Lung (tissue), 12 donors: ENCODE data around the gene PLXNA2. TPM values are rescaled to one million over a fixed set of nuclear protein-coding genes. Genes with fewer than 3 reads are reported as not detected.
A peak's percentile ranks its signal among the peaks of the same experiment; 100 is the strongest.

Source experiments
- ATAC-seq: fragments of 200-7000 bp; cut with Tn5 transposase; one replicate; pipeline ENCODE4 v1.9.1; 2020; ENCODE audit warnings: moderate number of reproducible peaks; ENCODE audit not compliant: insufficient read depth, low FRiP score
- DNase-seq, 3 donors: peaks; one replicate each; pipeline ENCODE4 v3.0.0-alpha.2; 2013 to 2017
- H3K27ac ChIP-seq, 2 donors: one replicate each; pipeline ENCODE4 v1.5.1; 2013; ENCODE audit warnings: mild to moderate bottlenecking in 2 of 2, moderate library complexity in 2 of 2, control low read depth in 1 of 2, inconsistent platforms in 1 of 2, low read depth in 1 of 2, low read length in 1 of 2
- H3K27me3 ChIP-seq, 3 donors: one replicate each; pipeline ENCODE4 v1.5.1; 2013; ENCODE audit warnings: low read length in 2 of 3; ENCODE audit not compliant: control insufficient read depth in 3 of 3, insufficient read depth in 3 of 3
- H3K36me3 ChIP-seq, 4 donors: one replicate each; pipeline ENCODE4 v1.5.1; 2013; ENCODE audit warnings: low read length in 4 of 4, mild to moderate bottlenecking in 1 of 4, moderate library complexity in 1 of 4; ENCODE audit not compliant: control insufficient read depth in 4 of 4, insufficient read depth in 4 of 4
- H3K4me1 ChIP-seq, 5 donors: one replicate each; pipeline ENCODE4 v1.5.1; 2013; ENCODE audit warnings: low read length in 5 of 5, mild to moderate bottlenecking in 2 of 5, moderate library complexity in 1 of 5; ENCODE audit not compliant: control insufficient read depth in 5 of 5, insufficient read depth in 5 of 5
- H3K4me3 ChIP-seq: one replicate; pipeline ENCODE4 v1.5.1; 2013; ENCODE audit warnings: mild to moderate bottlenecking, control low read depth, moderate library complexity
- H3K9ac ChIP-seq, 2 donors: one replicate each; pipeline ENCODE4 v1.5.1; 2013; ENCODE audit warnings: low read length in 2 of 2, control low read depth in 1 of 2; ENCODE audit not compliant: insufficient read depth in 1 of 2
- H3K9me3 ChIP-seq, 4 donors: one replicate each; pipeline ENCODE4 v1.5.1; 2013; ENCODE audit warnings: low read length in 3 of 4, mild to moderate bottlenecking in 1 of 4, moderate library complexity in 1 of 4; ENCODE audit not compliant: control insufficient read depth in 4 of 4, insufficient read depth in 3 of 4
- WGBS, 2 donors: extraction: QIAGEN DNeasy Blood & Tissue Kit; methylation state at CpG; one replicate each; pipeline ENCODE4 v1.1.7; 2013; 5-methylcytosine and 5-hydroxymethylcytosine counted together
- polyA plus RNA-seq, 2 donors: library from polyadenylated mRNA; stranded (reverse); fragments of 200-250 nt; gene quantifications; one replicate each; pipeline ENCODE4 v1.2.1, GENCODE V29; 2013
- total RNA-seq, 2 donors: library from RNA; depleted of rRNA in 1 of 2; stranded (reverse); fragments of >200 nt in 1 of 2; gene quantifications; one replicate each; pipeline ENCODE4 v1.2.1, GENCODE V29; 2014 to 2021
- TF ChIP-seq, protein P1 (sequence below): IDR thresholded peaks from 2 replicates; pipeline ENCODE4 v1.5.1; 2012; ENCODE audit warnings: mild to moderate bottlenecking; ENCODE audit errors: control extremely low read depth, extremely low read depth
- donor health status: control.
- donor health status: control.
- donor health status: Bipolar disorder and iron deficiency.
- donor health status: healthy.
- donor health status: DM: yes; HTN: yes; CAD: no.

PLXNA2 gene
- total and polyA plus RNA-seq, 4 donors: 13.2 to 118 (median 32.6) TPM

DNA sequence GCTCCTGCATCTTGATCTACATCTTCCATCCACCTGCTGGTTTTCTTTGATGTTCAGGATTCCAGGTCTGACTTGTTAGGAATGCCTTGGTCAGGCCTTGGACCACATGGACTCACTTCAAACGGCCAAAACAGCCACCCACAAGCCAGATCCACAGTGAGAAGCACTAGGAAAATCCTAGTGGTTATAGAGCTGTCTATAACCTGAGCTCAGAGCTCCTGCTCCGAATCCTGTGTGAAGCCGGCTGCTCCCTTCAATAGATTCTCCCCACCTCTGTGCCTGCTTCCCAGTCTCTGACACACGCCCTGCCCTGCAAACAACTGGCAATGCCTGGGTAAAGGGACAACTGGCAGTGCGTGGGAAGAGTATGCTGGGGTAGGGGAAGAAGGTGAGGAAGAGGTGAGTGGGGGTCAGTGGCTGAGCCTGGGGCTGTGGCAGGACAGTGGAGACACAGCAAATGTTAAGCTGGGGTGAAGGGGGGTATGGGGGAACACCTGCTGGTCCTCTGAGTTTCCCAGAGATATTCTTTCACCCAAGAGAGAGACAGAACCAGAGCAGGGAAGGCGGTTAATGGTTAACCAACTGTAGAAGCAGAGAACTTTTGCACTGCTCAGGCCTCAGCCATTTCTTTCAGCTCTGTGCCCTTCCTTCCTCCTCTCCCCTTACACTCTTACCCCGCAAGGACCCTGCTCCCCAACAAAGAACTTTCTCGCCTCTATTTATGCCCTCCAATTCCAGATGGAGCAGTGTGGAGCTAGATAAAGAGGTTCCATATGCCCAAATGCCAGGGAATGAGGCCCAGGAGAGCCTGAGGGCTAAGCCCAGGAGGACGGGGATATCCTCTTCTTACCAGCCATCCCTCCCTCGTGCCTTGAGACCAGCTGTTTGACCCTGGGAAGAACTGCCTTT, 4.5 kb downstream of the PLXNA2 start:
- WGBS, 2 donors: 54 to 72% methylated on average over 10 of the region's 10 CpGs

DNA sequence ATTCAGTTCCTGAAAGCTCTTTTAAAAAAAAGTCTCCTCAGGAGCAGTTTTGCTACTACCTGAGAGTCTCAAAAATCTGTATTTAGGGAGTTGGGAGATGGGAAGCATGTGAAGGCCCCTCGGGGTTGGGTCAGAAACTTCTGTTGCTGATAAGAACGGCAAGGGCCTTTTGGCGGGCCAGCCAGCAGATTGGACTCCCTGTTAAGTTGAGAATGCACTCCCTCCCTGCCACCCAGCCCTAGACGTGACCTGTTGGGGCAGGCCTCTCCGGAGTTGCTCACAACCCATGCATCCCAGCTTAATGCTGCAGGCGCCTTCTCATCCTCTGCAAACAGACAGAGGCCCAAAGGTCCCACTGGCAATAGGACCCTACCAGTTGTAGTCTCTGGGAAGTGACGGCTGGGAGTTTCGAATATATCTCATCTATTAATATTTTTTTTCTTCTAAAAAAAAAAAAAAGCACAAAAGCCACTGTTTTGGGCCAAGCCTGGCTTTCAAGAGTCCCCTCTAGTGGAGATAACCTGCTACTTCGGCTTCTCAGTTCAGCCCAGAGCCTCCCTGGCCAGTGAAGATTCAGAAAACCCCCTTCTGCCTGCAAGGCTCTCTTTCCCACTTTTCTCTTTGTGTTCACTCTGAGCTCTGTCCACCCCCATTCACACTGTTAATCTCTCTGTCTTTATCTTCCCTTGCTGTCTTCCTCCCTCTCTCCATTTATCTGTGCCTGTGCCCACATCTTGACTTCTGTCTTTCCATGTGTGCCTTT, 5.3 kb downstream of the PLXNA2 start:
- peaks cover 0 to 6% (median 2%) of the 10 kb centered on the region in 4 donors for H3K36me3 ChIP-seq
- H3K4me3 ChIP-seq: no peak overlapping the region
- peaks cover 2 to 81% (median 35%) of the 10 kb centered on the region in 5 donors for H3K4me1 ChIP-seq
- H3K27ac ChIP-seq: peak overlapping the region in 1 of 2 donors; percentile 43
- 36 to 48% methylated on average over 9 of the region's 9 CpGs for WGBS, 2 donors
- DNase-seq: peak; percentile 67 to 81 (median 81)
- no peaks in the 10 kb centered on the region for H3K9me3 ChIP-seq
- no peak for ATAC-seq
- H3K9ac ChIP-seq: no peak overlapping the region
- TF ChIP-seq, protein P1, sequence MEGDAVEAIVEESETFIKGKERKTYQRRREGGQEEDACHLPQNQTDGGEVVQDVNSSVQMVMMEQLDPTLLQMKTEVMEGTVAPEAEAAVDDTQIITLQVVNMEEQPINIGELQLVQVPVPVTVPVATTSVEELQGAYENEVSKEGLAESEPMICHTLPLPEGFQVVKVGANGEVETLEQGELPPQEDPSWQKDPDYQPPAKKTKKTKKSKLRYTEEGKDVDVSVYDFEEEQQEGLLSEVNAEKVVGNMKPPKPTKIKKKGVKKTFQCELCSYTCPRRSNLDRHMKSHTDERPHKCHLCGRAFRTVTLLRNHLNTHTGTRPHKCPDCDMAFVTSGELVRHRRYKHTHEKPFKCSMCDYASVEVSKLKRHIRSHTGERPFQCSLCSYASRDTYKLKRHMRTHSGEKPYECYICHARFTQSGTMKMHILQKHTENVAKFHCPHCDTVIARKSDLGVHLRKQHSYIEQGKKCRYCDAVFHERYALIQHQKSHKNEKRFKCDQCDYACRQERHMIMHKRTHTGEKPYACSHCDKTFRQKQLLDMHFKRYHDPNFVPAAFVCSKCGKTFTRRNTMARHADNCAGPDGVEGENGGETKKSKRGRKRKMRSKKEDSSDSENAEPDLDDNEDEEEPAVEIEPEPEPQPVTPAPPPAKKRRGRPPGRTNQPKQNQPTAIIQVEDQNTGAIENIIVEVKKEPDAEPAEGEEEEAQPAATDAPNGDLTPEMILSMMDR: peak; percentile 30
- no peaks in the 10 kb centered on the region for H3K27me3 ChIP-seq

More for the DNA sequence above, 4.5 kb downstream of the PLXNA2 start:
- Histone ChIP-seq H3K9ac (no peak overlapping the region), H3K27ac (peak overlapping the region in 1 of 2 donors; percentile 17), H3K4me1 (peaks cover 2 to 76% (median 35%) of the 10 kb centered on the region in 5 donors), H3K27me3 (no peaks in the 10 kb centered on the region), H3K36me3 (peaks cover 0 to 6% (median under 1%) of the 10 kb centered on the region in 4 donors), H3K9me3 (no peaks in the 10 kb centered on the region), H3K4me3 (no peak overlapping the region)
- DNase-seq (peak in 1 of 3 donors; percentile 55), ATAC-seq (no peak)
- TF ChIP-seq, protein P1: no peak

DNA sequence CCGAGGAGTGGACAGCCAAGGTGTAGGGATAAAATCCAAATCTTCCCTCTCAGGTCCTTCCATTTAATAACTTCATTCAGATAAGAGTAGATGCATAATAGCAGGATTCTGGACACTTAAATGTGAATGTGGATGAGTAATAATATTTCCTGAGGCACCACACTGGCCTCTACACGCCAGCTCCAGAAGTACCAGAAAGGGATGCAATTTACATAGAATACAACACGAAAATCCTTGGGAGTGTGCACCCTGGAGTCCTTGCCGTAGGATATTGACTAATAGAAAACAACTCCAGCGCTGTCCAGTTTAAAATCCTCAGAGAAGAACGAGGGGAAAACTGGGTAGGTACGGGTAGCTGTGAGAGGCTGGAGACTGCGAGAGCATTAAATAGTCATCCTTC, 6.9 kb downstream of the PLXNA2 start:
- DNase-seq: no peak
- peaks cover 0 to 6% (median 2%) of the 10 kb centered on the region in 4 donors for H3K36me3 ChIP-seq
- no peaks in the 10 kb centered on the region for H3K27me3 ChIP-seq
- 75 to 85% methylated on average over 8 of the region's 8 CpGs for WGBS, 2 donors
- no peak for ATAC-seq
- TF ChIP-seq, protein P1: no peak
- no peaks in the 10 kb centered on the region for H3K9me3 ChIP-seq
- H3K4me1 ChIP-seq: peaks cover 3 to 89% (median 39%) of the 10 kb centered on the region in 5 donors
- H3K4me3 ChIP-seq: no peak overlapping the region
- no peak overlapping the region for H3K9ac ChIP-seq
- no peak overlapping the region for H3K27ac ChIP-seq
